Loucy (cell line): ENCODE data around the gene ARHGAP20.

Source experiments
- H2AFZ ChIP-seq: fragments of 200-600 bp; sonication (generic); 2 replicates; pipeline ENCODE4 v1.6.0; 2016; ENCODE audit warnings: antibody characterized with exemption, mild to moderate bottlenecking, low read length, moderate library complexity
- H3F3A ChIP-seq: fragments of 200-600 bp; 2 replicates; pipeline ENCODE4 v1.6.0; 2016; ENCODE audit warnings: antibody characterized with exemption, low read depth, mild to moderate bottlenecking
- H3K27me3 ChIP-seq: fragments of 200-600 bp; sonication (generic); 2 replicates; pipeline ENCODE4 v1.6.1; 2014; ENCODE audit warnings: low read length, mild to moderate bottlenecking; ENCODE audit not compliant: insufficient read depth, poor library complexity, severe bottlenecking
- H3K36me3 ChIP-seq: fragments of 200-600 bp; sonication (generic); 2 replicates; pipeline ENCODE4 v1.6.1; 2016; ENCODE audit warnings: low read length; ENCODE audit not compliant: insufficient read depth
- H3K4me1 ChIP-seq: fragments of 200-600 bp; sonication (generic); 2 replicates; pipeline ENCODE4 v1.5.1; 2014; ENCODE audit warnings: low read length, mild to moderate bottlenecking; ENCODE audit not compliant: insufficient read depth, poor library complexity, severe bottlenecking
- H3K4me2 ChIP-seq: fragments of 200-600 bp; sonication (generic); 2 replicates; pipeline ENCODE4 v1.6.0; 2014; ENCODE audit warnings: antibody characterized with exemption, low read length, low read depth, mild to moderate bottlenecking; ENCODE audit not compliant: poor library complexity, severe bottlenecking
- H3K4me3 ChIP-seq: fragments of 200-600 bp; sonication (generic); 2 replicates; pipeline ENCODE4 v1.5.1; 2014; ENCODE audit warnings: low read length, mild to moderate bottlenecking, mixed read lengths; ENCODE audit not compliant: poor library complexity, severe bottlenecking
- H3K79me2 ChIP-seq: fragments of 200-600 bp; sonication (generic); 2 replicates; pipeline ENCODE4 v1.6.1; 2014; ENCODE audit warnings: low read length; ENCODE audit not compliant: insufficient read depth
- H3K9ac ChIP-seq: fragments of 200-600 bp; sonication (generic); 2 replicates; pipeline ENCODE4 v1.6.0; 2014; ENCODE audit warnings: mild to moderate bottlenecking, low read depth, low read length, moderate library complexity; ENCODE audit not compliant: poor library complexity, severe bottlenecking
- H3K9me2 ChIP-seq: fragments of 200-600 bp; sonication (generic); replicated peaks from 2 replicates; pipeline ENCODE4 v1.6.1; 2016; ENCODE audit warnings: low read depth, low read length, mixed read lengths
- H3K9me3 ChIP-seq: fragments of 200-600 bp; sonication (generic); 2 replicates; pipeline ENCODE4 v1.6.1; 2014; ENCODE audit warnings: mild to moderate bottlenecking, antibody characterized with exemption, low read length, low read depth; ENCODE audit not compliant: insufficient read depth
- H4K20me1 ChIP-seq: fragments of 200-600 bp; sonication (generic); 2 replicates; pipeline ENCODE4 v1.6.0; 2014; ENCODE audit warnings: antibody characterized with exemption, low read length, mild to moderate bottlenecking; ENCODE audit not compliant: insufficient read depth, poor library complexity, severe bottlenecking
- CTCF ChIP-seq: fragments of 200-600 bp; sonication (generic); conservative IDR thresholded peaks from 2 replicates; pipeline ENCODE4 v1.5.1; 2014; ENCODE audit warnings: mild to moderate bottlenecking, antibody characterized with exemption, low read length
- EZH2phosphoT487 ChIP-seq: fragments of 200-600 bp; IDR thresholded peaks from 2 replicates; pipeline ENCODE4 v1.6.1; 2018; ENCODE audit warnings: antibody characterized with exemption, mild to moderate bottlenecking, moderate library complexity, borderline replicate concordance

The ARHGAP20 gene

DNA sequence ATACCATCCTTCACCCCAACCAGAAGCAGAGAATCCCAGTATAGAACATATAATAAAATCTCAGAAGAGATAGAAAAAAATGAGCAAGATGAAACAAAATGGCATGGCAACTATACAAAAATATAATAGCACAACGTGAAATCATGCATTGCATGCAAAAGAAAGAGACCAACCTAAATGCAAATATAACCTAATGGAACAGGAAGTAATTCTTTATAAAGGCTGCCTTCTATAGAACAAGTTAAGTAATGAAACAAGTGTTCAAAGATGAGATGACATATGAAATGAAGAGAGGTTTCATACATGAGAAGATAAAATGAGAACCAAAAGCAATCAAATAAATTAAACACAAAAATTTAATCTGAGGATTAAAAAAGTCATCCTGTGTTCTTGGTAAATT, 18.5 kb upstream of the ARHGAP20 start:
- Histone ChIP-seq H4K20me1 (no peaks in the 10 kb centered on the region), H3K4me2 (no peak overlapping the region), H3K9me2 (no peaks in the 10 kb centered on the region), H3F3A (no peaks in the 10 kb centered on the region), H3K36me3 (no peaks in the 10 kb centered on the region), H2AFZ (no peak overlapping the region), H3K4me3 (no peak overlapping the region), H3K9me3 (no peaks in the 10 kb centered on the region), H3K9ac (no peak overlapping the region), H3K4me1 (no peaks in the 10 kb centered on the region), H3K79me2 (no peaks in the 10 kb centered on the region), H3K27me3 (no peaks in the 10 kb centered on the region)
- no peak for TF ChIP-seq EZH2phosphoT487
- no peak for TF ChIP-seq CTCF

- Histone ChIP-seq H3K79me2 (no peaks in the 10 kb centered on the region), H3K4me3 (no peak overlapping the region), H3F3A (no peaks in the 10 kb centered on the region), H3K4me1 (no peaks in the 10 kb centered on the region), H3K9me3 (no peaks in the 10 kb centered on the region), H3K36me3 (no peaks in the 10 kb centered on the region), H3K9ac (no peak overlapping the region), H4K20me1 (no peaks in the 10 kb centered on the region), H3K27me3 (no peaks in the 10 kb centered on the region), H3K4me2 (no peak overlapping the region), H3K9me2 (no peaks in the 10 kb centered on the region), H2AFZ (no peak overlapping the region)
- TF ChIP-seq EZH2phosphoT487 (no peak), CTCF (no peak)
Measured at GRCh38 chr11:110728883-110729282, 16.6 kb upstream of the ARHGAP20 start.

DNA sequence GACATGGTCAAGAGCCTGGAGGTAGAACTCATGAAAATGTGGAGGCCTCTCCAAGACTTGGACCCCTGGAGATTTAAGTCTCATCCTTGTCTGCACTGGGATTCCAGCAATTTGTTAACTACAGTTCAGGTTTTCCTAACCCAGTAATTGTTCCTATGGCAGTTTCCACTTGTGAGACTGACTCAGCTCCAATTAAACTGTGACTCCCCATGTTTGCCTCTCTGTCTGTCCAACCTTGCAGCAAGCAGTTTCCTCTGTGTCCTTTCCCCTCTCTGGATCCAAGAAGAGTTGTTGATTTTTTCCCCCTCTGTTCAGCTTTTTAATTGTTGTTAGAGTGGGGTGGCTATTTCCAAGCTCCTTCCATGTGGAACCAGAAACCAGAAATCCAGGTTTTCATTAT, 16.2 kb upstream of the ARHGAP20 start:
- no peaks in the 10 kb centered on the region for H3K9me2 ChIP-seq
- no peaks in the 10 kb centered on the region for H3K9me3 ChIP-seq
- H3F3A ChIP-seq, result no peaks in the 10 kb centered on the region
- H3K4me1 ChIP-seq, result no peaks in the 10 kb centered on the region
- no peak overlapping the region for H3K4me2 ChIP-seq
- H2AFZ ChIP-seq, result no peak overlapping the region
- H4K20me1 ChIP-seq, result no peaks in the 10 kb centered on the region
- TF ChIP-seq EZH2phosphoT487 (no peak), CTCF (no peak)
- no peak overlapping the region for H3K9ac ChIP-seq
- H3K27me3 ChIP-seq, result no peaks in the 10 kb centered on the region
- H3K4me3 ChIP-seq, result no peak overlapping the region
- H3K36me3 ChIP-seq, result no peaks in the 10 kb centered on the region
- H3K79me2 ChIP-seq, result no peaks in the 10 kb centered on the region
